Activated naive CD4-positive, alpha-beta T cell treated with anti-CD3 and anti-CD28 coated beads, Interleukin-2, amount 50 U/mL, for 16 hours (primary cell): Measurements from ENCODE around the gene ASB2.

ENCODE experiments used
- DNase-seq: peaks from one replicate; pipeline ENCODE4 v3.0.0-alpha.2; 2020

The ASB2 gene

DNA sequence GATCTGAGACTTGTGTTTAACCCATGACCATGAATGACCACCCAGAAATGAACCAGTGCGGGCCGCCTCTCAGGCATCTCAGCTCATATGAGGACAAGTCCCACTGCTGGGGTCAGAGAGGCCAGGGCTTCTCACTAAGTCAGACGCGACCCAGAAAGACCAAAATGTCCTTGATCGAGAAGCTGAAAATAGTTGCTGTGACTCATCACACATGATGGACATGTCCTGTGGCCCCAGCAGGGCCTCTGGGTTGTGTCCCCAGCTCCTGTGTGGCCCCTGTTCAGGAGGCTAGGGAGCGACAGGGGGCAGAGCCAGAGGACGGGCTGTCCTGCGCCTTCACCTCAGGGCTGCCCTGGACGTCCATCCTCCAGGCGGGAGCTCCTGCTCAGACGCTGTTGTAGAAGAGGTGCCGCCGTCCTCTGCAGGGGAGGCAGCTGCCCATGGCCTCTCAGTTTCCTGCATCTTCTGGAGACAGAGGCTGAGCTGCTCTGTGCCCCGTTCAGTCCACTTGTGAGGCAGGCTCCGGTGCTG lies 78.2 kb downstream of the ASB2 start:
- no peak for DNase-seq

DNA sequence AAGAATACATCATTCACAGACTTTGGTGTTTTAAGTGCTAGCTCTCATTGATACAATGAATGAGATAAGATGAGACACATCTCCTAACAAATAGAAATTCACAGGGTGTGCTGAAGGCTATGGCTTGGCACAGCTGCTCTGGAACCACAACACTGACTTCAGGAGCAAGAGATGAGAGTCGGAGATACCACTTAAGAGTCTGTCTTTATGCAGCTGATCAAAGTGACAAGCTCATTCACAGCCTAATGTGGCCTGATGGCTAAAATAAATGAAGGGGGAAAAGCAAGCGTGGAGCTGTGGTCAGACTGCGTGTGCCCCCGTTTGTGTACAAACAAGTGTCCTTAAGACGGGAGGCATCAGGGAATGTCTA lies 78.9 kb downstream of the ASB2 start:
- no peak for DNase-seq

DNA sequence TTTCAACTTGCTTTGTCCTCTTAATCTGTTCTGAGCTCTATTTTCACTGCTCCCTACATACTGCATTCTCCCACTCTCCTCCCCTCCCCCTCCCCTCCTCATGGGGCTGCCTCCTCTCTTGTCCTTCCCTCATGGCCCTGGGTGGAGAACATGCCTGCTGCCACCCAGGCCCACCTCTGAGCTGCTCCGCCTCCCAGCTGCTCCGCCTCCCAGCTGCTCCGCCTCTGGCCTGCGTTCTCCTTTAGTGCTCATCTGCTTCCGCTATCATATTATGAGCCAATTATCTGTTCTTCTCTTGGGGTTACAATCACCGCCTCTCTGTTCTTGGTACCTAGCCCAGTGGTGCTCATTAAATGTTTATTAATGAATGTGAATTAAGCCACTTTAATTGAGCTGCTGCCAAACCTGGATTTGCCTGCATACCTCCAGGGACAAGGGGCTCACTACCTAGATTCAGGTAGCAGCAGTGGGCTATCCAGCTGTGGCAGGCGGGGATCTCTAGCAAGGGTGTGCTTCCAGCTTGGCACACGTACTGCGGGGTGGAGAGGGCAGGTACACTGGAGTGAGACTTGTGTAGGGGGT lies 81.3 kb downstream of the ASB2 start:
- no peak for DNase-seq

DNA sequence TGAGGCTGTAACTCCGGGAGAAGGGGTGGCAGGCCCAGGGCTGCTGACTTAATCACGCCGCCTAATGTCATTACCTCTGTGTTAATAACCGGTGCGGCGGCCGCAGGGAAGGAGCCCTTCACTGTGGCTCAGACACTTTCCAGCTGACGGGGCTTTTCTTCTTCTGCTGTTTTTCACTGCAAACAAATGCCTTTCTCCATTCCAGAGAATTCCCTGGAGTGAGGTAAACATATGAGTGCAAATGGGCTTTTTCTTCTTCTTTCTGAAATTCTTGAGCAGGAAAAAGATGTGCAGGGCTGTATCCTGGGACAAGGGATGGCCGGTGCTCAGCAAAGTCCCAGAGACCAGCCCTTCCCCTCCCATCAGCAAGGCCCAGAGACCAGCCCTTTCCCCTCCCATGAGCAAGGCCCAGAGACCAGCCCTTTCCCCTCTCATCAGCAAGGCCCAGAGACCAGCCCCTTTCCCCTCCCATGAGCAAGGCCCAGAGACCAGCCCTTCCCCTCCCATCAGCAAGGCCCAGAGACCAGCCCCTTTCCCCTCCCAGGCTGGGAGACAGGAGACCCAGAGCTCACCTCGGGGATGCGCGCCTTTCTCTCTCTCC lies 82.6 kb downstream of the ASB2 start:
- DNase-seq: no peak

DNA sequence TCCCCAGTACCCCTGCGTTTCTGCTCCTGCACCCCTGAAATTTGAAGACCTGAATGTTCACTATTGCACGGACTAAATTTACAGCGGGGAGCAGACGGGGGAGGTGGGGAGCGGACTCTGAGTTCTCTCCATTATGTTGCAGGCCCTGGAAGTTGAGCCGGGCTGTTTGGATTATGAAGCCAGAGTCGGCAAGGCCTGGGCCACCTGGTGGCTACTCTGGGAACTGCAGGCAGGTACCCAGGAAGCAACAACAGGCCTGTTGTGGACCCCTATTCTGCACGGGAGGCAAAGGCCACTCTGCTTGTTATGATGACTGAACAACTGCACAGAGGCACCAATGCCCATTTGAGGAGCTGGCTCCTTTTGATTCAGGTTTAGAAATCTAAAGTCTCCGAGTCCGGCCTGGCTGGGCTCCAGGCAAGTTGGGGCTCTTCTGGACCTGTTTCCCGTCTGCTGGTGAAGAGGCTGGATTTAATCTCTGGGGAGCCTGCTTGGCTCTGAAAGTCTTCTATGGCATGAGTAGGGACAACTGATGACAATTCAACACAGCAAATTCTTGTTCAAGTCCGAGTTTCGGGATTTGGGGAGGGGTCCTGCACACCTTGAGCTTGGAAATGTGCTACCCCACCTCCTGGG lies 83.3 kb downstream of the ASB2 start:
- peak; percentile 71 for DNase-seq

DNA sequence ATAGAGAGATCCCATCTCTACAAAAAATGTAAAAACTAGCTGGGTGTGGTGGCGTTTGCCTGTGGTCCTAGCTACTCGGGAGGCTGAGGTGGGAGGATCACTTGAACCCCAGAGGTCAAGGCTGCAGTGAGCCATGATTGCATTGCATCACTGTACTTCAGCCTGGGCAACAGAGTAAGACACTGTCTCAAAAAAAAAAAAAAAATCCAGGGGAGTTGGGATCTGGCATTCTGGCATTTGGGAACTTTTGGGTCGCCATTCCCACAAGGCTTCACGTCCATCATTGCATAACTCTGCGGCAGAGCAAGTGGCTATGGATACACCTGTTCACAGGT lies 83.9 kb downstream of the ASB2 start:
- no peak for DNase-seq

DNA sequence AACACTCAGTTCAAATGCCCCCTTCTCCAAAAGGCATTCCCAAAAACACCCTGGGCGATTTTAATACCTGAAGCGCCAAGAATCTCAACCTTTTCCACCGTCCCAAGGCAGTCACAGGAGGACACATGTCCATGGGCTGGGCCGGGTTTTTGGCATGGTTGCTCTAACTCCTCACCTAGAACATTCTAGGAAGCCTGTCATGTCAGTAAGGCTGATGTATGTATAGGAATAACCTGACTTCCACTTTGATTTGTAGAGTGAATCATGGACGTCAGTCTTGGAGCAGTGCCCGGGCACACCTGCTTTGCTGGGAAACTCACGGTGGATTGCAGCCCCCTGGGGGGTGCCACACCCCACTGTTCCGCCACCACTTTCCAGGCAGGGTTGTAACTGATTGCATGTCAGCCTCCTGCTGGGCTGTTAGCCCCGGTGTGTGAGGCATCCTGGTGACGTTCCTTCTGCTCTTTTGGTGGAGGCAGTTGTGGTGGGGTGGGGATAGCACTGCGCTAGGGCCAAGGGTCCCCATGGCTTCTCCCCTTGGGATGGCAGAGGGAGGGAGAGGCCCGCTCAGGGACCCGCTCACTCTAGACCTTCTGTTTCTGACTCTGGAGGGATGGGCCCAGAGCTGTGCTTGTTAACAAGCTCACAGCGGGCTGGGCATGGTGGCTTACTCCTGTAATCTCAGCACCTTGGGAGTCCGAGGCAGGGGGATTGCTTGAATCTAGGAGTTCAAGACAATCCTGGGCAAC lies 84.4 kb downstream of the ASB2 start:
- no peak for DNase-seq

DNA sequence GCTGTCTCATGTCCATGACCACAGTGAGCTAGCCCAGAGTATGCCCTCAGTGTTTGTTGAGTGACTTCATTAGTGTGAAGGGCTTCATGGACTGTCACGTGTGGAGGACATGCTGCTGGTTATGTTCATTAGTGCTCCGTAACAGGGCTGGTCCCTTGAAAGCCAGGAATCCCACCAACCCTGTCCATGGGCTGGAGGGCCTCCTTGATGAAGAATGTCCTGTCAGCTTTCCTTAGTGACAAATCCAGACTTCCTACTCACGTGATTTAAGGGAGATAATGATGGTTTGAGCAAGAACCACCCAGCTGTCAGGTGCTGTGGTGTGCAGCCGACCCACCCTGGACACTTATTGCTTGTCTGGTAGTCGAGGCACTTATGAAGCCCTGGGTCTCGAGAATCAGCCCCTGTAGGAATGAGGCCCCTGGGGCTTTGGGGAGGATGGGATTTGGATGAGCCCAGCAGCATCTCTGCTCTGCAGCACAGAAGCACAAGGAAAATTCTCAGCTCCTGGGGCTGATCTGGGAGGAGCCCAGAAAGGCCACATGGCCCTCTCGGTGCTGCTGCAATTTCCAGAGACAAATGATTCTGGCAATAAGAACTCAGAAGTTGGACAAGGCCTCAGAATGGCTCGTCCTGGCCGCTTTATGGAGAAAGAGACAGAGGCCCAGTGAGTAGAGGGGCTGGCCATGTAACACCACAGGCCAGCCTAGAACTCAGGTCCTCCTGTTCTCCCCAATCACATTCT lies 86.5 kb downstream of the ASB2 start:
- DNase-seq: no peak

DNA sequence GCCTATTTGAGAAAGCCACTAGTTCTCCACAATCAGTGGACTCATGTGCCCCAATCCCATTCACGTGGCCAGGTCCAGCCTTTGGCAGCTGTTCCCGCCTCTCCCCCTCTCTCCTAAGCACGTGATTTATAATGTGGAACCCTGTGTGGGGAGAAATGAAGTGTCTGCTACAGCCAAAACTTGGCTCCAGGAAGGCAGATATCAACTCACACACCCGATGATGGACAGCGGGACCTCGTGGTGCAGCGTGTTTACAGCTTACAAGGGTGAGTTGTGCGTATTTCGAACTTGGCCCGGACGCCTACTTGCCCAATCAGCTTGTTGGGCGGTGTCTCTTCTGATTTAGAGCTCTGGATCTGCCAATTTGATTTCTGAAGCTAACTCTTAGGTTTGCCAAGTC lies 87.4 kb downstream of the ASB2 start:
- no peak for DNase-seq

DNA sequence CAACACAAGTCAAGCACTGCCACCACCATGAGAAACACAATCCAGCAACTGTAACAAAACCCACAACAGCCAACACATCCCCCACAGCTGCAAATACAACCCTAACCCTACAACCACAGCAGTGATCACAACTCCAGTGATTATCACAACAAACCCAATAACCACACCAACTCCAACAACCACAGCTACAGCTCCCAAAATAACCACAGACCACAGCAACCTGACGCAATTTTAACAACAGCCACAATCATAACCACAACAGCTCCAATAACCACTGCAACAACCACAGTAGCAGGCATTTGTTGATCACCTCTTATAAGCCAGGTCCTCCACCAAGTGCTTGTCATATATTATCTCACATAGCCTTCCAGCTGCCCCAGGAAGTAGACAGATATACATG lies 91.4 kb downstream of the ASB2 start:
- DNase-seq: no peak
